ENCODE results near the gene SDCCAG8. TPM values are rescaled to one million over a fixed set of nuclear protein-coding genes. Genes with fewer than 3 reads are reported as not detected.
A peak's percentile ranks its signal among the peaks of the same experiment; 100 is the strongest.

The SDCCAG8 gene
- total RNA-seq, 4 donors from 2014 or later: 21.6 to 62.7 (median 39.8) TPM

GRCh38 chr1:243299069-243299468, 43.2 kb downstream of the SDCCAG8 start:
- DNase-seq (ENCODE audit: low spot score in 2 of 2): no peak
- Histone ChIP-seq H3K9me3 (peaks cover 5% of the 10 kb centered on the region), H3K36me3 (peaks cover 39% of the 10 kb centered on the region), H3K27me3 (no peaks in the 10 kb centered on the region), H3K4me3 (no peak overlapping the region), H3K4me1 (no peaks in the 10 kb centered on the region), H3K27ac (no peak overlapping the region)
- 90% methylated on average over 1 of the region's 1 CpG for WGBS
- TF ChIP-seq, protein P1, sequence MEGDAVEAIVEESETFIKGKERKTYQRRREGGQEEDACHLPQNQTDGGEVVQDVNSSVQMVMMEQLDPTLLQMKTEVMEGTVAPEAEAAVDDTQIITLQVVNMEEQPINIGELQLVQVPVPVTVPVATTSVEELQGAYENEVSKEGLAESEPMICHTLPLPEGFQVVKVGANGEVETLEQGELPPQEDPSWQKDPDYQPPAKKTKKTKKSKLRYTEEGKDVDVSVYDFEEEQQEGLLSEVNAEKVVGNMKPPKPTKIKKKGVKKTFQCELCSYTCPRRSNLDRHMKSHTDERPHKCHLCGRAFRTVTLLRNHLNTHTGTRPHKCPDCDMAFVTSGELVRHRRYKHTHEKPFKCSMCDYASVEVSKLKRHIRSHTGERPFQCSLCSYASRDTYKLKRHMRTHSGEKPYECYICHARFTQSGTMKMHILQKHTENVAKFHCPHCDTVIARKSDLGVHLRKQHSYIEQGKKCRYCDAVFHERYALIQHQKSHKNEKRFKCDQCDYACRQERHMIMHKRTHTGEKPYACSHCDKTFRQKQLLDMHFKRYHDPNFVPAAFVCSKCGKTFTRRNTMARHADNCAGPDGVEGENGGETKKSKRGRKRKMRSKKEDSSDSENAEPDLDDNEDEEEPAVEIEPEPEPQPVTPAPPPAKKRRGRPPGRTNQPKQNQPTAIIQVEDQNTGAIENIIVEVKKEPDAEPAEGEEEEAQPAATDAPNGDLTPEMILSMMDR (IDR thresholded peaks at IDR 0.05): no peak
- TF ChIP-seq POLR2AphosphoS5 (IDR thresholded peaks at IDR 0.05): no peak
- TF ChIP-seq POLR2A (IDR thresholded peaks at IDR 0.05): no peak
- TF ChIP-seq EP300 (IDR thresholded peaks at IDR 0.05): no peak

GRCh38 chr1:243301059-243301458, 45.2 kb downstream of the SDCCAG8 start:
- TF ChIP-seq POLR2AphosphoS5 (IDR thresholded peaks at IDR 0.05): no peak
- TF ChIP-seq POLR2A (IDR thresholded peaks at IDR 0.05): no peak
- no peak for TF ChIP-seq EP300 (IDR thresholded peaks at IDR 0.05)
- TF ChIP-seq, protein P1 (IDR thresholded peaks at IDR 0.05): no peak
- no peak overlapping the region for H3K27ac ChIP-seq
- 93% methylated on average over 2 of the region's 2 CpGs for WGBS
- no peak for DNase-seq (ENCODE audit: low spot score in 2 of 2)
- peaks cover 37% of the 10 kb centered on the region for H3K36me3 ChIP-seq
- H3K9me3 ChIP-seq: peaks cover 5% of the 10 kb centered on the region
- no peaks in the 10 kb centered on the region for H3K4me1 ChIP-seq
- no peaks in the 10 kb centered on the region for H3K27me3 ChIP-seq
- H3K4me3 ChIP-seq: no peak overlapping the region

DNA sequence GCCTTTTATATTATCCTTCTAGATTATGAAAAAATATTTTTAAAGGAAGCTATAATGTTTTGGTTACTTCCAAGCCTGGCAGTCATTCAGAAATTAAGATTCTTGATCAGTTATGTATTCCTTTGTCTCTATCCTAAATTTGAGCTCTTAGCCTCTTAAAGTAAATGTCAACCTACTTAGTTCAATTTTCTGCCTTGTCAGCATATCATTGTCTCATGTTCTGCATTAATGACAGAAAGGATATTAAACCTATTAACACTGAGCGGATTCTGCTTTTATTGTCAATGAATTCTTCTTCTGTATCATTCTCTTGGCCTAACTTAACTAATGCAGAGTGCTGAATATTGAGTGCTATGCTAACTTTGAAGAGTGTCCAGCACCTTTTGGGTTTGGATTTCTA, 56.0 kb downstream of the SDCCAG8 start:
- Histone ChIP-seq H3K27ac (no peak overlapping the region), H3K36me3 (peaks cover 12% of the 10 kb centered on the region), H3K4me3 (no peak overlapping the region), H3K9me3 (no peaks in the 10 kb centered on the region), H3K4me1 (peaks cover 27% of the 10 kb centered on the region), H3K27me3 (no peaks in the 10 kb centered on the region)
- DNase-seq (ENCODE audit: low spot score in 2 of 2): no peak
- TF ChIP-seq EP300 (IDR thresholded peaks at IDR 0.05) (no peak), POLR2A (IDR thresholded peaks at IDR 0.05) (no peak), POLR2AphosphoS5 (IDR thresholded peaks at IDR 0.05) (no peak)
- TF ChIP-seq, protein P1 (IDR thresholded peaks at IDR 0.05): no peak
- 95% methylated on average over 1 of the region's 1 CpG for WGBS

DNA sequence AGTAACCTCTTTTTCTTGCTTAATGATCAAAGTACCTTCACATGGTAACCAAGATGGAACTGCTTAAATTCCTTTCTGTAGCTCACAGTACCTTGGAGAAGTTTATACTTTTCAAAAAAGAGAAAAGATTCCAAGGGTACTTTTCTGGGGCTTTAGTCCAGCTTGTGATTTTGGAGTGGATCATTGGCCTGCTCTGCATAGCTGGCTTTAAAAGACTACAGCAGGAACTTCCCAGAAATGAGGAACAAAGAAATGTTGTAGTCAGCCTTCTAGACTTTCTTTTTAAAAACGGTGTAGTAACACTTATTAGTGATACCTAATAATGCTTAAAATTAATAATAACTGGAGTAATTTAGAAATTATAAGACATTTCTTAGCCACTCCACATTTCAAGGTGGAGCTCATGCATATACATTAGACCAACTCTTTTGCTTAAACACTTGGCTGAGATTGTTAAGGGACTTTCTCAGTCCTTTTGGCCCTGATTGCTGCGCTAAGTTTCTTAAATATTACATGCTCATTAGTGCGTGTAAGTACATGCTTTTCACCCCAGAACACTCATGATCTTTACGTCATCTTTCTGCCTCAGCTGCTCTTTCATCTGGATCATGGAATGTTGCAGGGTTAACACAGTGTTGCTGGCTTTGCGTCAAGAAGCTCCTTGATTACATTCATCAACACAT, 57.3 kb downstream of the SDCCAG8 start:
- DNase-seq (ENCODE audit: low spot score in 2 of 2): no peak
- Histone ChIP-seq H3K9me3 (no peaks in the 10 kb centered on the region), H3K4me1 (peaks cover 28% of the 10 kb centered on the region), H3K36me3 (peaks cover 14% of the 10 kb centered on the region), H3K4me3 (no peak overlapping the region), H3K27me3 (no peaks in the 10 kb centered on the region), H3K27ac (no peak overlapping the region)
- 52% methylated on average over 5 of the region's 5 CpGs for whole genome bisulfite sequencing
- TF ChIP-seq, protein P1 (IDR thresholded peaks at IDR 0.05): no peak
- TF ChIP-seq EP300 (IDR thresholded peaks at IDR 0.05): no peak
- TF ChIP-seq POLR2A (IDR thresholded peaks at IDR 0.05): no peak
- no peak for TF ChIP-seq POLR2AphosphoS5 (IDR thresholded peaks at IDR 0.05)

GRCh38 chr1:243313635-243314536, 58.0 kb downstream of the SDCCAG8 start:
- Histone ChIP-seq H3K36me3 (peaks cover 9% of the 10 kb centered on the region), H3K4me3 (no peak overlapping the region), H3K4me1 (peaks cover 28% of the 10 kb centered on the region), H3K27me3 (no peaks in the 10 kb centered on the region), H3K27ac (peak overlapping the region; percentile 2), H3K9me3 (no peaks in the 10 kb centered on the region)
- TF ChIP-seq POLR2A (IDR thresholded peaks at IDR 0.05) (no peak), EP300 (IDR thresholded peaks at IDR 0.05) (no peak), POLR2AphosphoS5 (IDR thresholded peaks at IDR 0.05) (no peak)
- TF ChIP-seq, protein P1 (IDR thresholded peaks at IDR 0.05): no peak
- 84% methylated on average over 6 of the region's 6 CpGs for WGBS
- no peak for DNase-seq (ENCODE audit: low spot score in 2 of 2)

All from suprapubic skin (tissue), 4 donors.